Lower leg skin (tissue), 3 donors: ENCODE results near the gene NUCB1.

Experiments used
- POLR2A ChIP-seq, 2 donors: fragments of 450-650 bp; IDR thresholded peaks; one replicate each; pipeline ENCODE4 v1.6.1; 2016 to 2017; ENCODE audit warnings: antibody characterized with exemption in 2 of 2, mild to moderate bottlenecking in 1 of 2, moderate library complexity in 1 of 2
- TF ChIP-seq, protein P1 (sequence below), 3 donors: fragments of 450-650 bp; IDR thresholded peaks; one replicate each; pipeline ENCODE4 v1.5.1; 2016; ENCODE audit warnings: antibody characterized with exemption in 3 of 3, mild to moderate bottlenecking in 3 of 3, moderate library complexity in 2 of 3

GRCh38 chr19:48950159-48950558 is 50.0 kb downstream of the NUCB1 start:
- TF ChIP-seq, protein P1, sequence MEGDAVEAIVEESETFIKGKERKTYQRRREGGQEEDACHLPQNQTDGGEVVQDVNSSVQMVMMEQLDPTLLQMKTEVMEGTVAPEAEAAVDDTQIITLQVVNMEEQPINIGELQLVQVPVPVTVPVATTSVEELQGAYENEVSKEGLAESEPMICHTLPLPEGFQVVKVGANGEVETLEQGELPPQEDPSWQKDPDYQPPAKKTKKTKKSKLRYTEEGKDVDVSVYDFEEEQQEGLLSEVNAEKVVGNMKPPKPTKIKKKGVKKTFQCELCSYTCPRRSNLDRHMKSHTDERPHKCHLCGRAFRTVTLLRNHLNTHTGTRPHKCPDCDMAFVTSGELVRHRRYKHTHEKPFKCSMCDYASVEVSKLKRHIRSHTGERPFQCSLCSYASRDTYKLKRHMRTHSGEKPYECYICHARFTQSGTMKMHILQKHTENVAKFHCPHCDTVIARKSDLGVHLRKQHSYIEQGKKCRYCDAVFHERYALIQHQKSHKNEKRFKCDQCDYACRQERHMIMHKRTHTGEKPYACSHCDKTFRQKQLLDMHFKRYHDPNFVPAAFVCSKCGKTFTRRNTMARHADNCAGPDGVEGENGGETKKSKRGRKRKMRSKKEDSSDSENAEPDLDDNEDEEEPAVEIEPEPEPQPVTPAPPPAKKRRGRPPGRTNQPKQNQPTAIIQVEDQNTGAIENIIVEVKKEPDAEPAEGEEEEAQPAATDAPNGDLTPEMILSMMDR (IDR thresholded peaks at IDR 0.05) = no peak
- no peak for TF ChIP-seq POLR2A (IDR thresholded peaks at IDR 0.05)
